ENCODE data around the gene PUM1.
"Not testable (repeated sequence)": the region's sequence is repeated elsewhere in the genome, so short reads cannot be mapped to it uniquely, and the experiment has no call there.

PUM1 gene

DNA sequence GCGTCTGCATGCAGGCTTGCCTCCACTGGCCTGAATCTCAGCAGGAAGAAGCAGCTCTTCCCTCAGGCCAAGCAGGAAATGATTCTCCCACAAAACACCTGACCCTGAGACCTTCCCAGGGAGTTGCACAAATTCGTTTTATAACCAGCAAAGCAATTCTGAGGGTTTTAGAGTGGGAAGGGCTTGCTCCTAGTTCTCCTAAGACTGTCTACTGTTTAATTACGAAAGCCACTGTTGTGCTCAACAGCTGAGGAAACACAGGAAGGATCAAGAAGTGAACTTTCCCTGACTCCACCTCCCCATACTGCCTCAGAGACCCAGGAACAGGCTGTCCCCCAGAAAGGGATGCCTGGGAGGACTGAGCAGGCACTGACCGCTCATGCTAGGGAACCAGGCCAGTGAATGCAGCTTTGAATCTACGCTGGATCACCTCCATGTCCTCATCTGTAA lies 37.0 kb upstream of the PUM1 start:
- DNase-seq (ENCODE audit: extremely low spot score), result no peak
- TF ChIP-seq, protein P1, sequence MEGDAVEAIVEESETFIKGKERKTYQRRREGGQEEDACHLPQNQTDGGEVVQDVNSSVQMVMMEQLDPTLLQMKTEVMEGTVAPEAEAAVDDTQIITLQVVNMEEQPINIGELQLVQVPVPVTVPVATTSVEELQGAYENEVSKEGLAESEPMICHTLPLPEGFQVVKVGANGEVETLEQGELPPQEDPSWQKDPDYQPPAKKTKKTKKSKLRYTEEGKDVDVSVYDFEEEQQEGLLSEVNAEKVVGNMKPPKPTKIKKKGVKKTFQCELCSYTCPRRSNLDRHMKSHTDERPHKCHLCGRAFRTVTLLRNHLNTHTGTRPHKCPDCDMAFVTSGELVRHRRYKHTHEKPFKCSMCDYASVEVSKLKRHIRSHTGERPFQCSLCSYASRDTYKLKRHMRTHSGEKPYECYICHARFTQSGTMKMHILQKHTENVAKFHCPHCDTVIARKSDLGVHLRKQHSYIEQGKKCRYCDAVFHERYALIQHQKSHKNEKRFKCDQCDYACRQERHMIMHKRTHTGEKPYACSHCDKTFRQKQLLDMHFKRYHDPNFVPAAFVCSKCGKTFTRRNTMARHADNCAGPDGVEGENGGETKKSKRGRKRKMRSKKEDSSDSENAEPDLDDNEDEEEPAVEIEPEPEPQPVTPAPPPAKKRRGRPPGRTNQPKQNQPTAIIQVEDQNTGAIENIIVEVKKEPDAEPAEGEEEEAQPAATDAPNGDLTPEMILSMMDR (IDR thresholded peaks at IDR 0.05; ENCODE audit: control extremely low read depth, extremely low read depth, low read depth, missing control alignments), result no peak
- CTCF ChIA-PET, result no interaction called here
- POLR2A ChIA-PET, result no interaction called here

DNA sequence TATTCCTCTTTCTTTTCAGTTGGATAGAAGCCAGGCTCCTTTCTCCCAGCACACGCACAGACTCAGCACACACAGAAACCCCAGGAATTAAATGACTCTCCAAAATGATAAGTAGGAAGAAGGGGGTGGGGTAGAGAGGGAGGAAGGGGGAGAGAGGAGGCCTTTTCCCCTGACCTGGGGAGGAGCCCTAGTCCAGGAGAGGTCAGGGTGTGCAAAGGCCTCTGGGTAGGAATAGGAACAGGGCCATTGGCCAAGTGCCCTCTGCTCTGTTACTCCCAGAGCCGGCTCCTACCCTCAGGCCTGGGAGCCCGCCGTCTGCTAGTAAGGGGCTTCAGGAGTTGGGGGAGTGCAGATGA lies 35.6 kb upstream of the PUM1 start:
- no peak for DNase-seq (ENCODE audit: extremely low spot score)
- TF ChIP-seq, protein P1 (IDR thresholded peaks at IDR 0.05; ENCODE audit: control extremely low read depth, extremely low read depth, low read depth, missing control alignments), result no peak
- ChIA-PET CTCF (no interaction called here), POLR2A (no interaction called here)

DNA sequence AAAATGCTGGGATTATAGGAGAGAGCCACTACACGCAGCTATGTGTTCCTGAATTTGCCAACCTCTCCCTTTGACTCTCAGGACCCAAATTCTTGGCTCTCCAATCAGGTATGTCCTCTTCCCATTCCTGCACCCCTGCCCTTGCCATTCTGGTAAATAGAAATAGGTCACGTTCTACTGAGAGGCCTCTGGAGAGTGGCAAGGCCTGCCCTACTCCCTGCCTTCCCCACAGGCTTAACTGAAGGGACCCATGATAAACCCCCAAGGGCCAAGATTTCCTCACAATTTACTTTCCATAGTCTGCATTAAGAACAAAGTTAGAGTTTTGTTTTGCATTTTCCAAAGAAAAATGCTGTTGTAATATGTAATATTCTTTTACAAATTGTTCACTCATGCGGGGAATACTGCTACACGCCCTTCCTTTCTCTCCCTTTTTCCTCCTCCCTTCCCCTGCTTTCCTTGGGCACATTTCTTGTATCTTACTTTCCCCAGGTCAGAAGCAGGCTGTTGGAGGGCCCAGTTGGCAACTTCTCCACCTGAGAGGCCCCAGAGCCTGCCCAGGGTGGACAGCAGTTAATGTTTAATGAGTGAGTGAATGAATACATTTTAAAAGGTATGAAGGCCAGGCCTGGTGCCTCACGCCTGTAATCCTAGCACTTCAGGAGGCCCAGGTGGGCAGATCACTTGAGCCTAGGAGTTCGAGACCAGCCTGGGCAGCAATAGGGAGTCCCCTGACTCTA lies 33.9 kb upstream of the PUM1 start:
- no peak for DNase-seq (ENCODE audit: extremely low spot score)
- TF ChIP-seq, protein P1 (IDR thresholded peaks at IDR 0.05; ENCODE audit: control extremely low read depth, extremely low read depth, low read depth, missing control alignments), result no peak
- CTCF ChIA-PET, result no interaction called here
- POLR2A ChIA-PET, result no interaction called here

DNA sequence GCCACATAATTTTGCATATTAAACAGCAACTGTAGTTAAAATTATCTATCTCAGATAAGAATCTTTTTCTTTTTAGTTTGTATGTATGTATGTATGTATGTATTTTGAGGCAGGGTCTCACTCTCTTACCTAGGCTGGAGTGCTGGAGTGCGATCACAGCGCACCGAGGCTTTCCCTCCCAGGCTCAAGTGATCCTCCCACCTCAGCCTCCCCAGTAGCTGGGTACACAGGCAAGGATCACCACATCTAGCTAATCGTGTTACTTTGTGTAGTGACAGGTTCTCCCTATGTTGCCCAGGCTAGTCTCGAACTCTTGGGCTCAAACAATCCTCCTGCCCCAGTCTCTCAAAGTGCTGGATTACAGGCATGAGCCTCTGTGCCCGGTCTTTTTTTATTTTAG lies 30.5 kb upstream of the PUM1 start:
- no peak for DNase-seq (ENCODE audit: extremely low spot score)
- POLR2A ChIA-PET, result no interaction called here
- CTCF ChIA-PET, result no interaction called here
- TF ChIP-seq, protein P1 (IDR thresholded peaks at IDR 0.05; ENCODE audit: control extremely low read depth, extremely low read depth, low read depth, missing control alignments), result no peak

DNA sequence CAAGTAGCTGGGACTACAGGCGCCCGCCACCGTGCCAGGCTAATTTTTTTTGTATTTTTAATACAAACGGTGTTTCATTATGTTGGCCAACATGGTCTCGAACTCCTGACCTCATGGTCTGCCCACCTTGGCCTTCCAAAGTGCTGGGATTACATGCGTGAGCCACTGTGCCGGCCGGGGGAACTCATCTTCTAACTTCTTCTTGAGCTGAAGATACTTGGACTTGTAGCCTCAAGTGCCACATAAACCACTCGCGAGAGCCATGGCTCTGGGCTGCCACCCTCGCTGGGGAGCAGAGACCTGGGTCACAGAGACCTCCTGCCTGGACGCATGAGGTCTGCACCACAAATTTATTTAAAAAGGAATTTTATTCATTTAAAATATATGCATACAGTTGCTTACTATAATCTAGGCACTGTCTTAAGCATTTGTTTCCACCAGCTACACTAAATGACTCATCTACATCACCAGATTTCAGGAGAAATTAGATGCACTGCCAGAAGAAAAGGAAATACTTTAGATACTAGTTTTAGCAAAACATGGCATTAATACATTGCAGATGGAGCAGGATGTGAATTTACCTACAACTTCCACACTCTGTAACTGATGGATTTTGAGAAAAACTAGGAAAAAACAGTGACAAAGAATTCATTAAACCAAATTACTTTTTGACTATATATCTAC lies 29.9 kb upstream of the PUM1 start:
- TF ChIP-seq, protein P1 (IDR thresholded peaks at IDR 0.05; ENCODE audit: control extremely low read depth, extremely low read depth, low read depth, missing control alignments), result no peak
- ChIA-PET CTCF (no interaction called here), POLR2A (no interaction called here)
- no peak for DNase-seq (ENCODE audit: extremely low spot score)

- CTCF ChIA-PET, POLR2A ChIA-PET: not testable (repeated sequence)
Observed at GRCh38 chr1:31088081-31088480, 22.6 kb upstream of the PUM1 start.

DNA sequence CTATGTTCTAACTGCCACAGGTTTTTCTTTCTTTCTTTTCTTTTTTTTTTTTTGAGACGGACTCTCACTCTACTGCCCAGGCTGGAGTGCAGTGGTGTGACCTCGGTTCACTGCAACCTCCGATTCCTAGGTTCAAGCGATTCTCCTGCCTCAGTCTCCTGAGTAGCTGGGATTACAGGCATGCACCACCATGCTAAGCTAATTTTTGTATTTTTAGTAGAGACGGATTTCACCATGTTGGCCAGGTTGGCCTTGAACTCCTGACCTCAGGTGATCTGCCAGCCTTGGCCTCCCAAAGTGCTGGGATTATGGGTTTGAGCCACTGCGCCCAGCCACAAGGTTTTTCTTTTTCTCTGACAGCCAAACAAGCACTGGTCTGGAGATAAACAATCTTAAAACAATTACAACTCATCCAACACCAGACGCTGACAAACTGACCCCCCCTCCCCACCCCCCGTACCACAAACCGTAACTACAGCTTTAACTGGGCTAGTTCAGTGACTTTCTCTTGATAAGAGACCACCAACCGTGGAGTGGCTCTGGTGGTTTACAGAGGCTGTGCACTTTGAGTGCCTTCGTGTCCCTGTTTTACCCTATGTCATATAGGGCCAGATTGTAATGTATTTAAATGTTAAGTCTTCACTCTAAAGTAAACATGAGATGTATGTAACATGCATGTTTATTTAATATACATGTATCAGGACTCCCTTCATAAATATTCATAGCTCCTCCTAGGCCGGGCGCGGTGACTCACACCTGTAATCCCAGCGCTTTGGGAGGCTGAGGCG lies 19.5 kb upstream of the PUM1 start:
- ChIA-PET CTCF (no interaction called here), POLR2A (no interaction called here)
- DNase-seq (ENCODE audit: extremely low spot score), result no peak
- TF ChIP-seq, protein P1 (IDR thresholded peaks at IDR 0.05; ENCODE audit: control extremely low read depth, extremely low read depth, low read depth, missing control alignments), result no peak

More at GRCh38 chr1:31088081-31088480, 22.6 kb upstream of the PUM1 start:
- not testable (repeated sequence) for DNase-seq (ENCODE audit: extremely low spot score)
